GM12873 (cell line): ENCODE data around the gene OR2A5.

Experiments
- CTCF ChIP-seq: IDR thresholded peaks from 2 replicates; pipeline ENCODE4 v1.5.1; 2012; ENCODE audit warnings: low read depth, mild to moderate bottlenecking, moderate library complexity, low read length, control low read depth; ENCODE audit not compliant: insufficient read depth; ENCODE audit errors: missing control alignments

Gene OR2A5

DNA sequence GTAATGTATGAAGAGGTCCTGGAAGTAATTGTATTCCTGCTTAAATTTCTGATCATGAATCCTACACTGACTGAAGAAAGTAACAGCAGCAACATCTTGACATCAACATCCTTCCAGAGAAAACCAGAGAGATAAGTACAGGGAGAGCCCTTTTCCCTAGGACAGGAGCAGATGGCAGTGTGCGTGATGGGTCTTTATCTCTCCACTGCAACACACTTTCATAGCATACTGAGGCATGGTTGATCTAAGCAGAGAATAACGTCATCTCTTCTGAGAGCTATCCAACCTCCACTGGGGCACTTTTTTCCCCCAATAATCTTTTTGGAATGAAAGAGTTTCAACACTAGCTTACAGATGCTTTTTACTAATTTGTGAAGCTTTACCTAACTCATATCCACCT, 21.2 kb downstream of the OR2A5 start:
- no peak for TF ChIP-seq CTCF

DNA sequence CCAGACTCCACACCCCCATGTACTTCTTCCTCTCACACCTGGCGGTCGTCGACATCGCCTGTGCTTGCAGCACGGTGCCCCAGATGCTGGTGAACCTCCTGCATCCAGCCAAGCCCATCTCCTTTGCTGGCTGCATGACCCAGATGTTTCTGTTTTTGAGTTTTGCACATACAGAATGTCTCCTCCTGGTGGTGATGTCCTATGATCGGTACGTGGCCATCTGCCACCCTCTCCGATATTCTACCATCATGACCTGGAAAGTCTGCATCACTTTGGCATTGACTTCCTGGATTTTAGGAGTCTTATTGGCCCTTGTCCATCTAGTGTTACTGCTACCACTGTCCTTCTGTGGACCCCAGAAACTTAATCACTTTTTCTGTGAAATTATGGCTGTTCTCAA, 25.6 kb downstream of the OR2A5 start:
- TF ChIP-seq CTCF, result no peak

DNA sequence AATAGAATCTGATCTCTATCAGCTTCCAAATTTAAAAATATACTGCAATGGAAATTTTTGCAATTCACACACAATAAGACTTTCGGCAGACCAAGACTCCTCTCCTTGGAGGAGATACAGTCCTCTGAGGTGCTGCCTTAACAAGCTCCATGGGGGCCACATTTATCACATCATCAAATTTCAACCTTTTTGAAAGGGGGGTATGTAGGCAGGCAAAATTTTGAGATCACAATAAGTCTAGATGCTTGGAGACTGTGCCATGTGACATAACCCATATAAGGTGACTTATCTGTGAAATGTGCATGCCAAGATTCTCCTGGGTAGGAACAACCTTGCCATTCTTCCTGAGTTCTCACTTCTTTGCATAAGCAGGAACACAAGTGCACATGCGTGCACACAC, 37.2 kb downstream of the OR2A5 start, which contains the start of gene OR2A12:
TSS of gene OR2A12 (plus strand) at position 301 of the 400 bp plus-strand sequence. CDS start 8,830 bp downstream, outside the sequence.
- no peak for TF ChIP-seq CTCF

- TF ChIP-seq CTCF, result no peak
These were observed 38.0 kb downstream of the OR2A5 start for GRCh38 chr7:144086730-144087129.

DNA sequence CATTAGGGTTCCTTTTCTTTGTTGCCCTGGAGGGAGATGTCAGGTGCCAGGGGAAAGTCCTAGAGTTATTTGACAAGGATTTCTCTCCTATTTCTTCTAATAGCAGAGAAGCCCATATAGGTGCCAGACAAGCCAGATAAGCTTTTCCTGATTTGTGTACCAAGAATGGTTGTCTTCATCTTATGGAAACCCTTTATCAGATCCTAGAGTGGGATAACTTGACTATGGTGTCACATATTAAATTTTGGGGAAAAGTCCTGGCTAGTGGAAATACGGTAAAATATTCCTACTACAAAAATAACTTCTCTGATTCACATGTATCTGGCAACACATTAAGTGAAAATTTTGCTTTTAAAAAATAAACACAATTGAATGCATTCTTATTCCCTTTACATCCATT, 38.5 kb downstream of the OR2A5 start:
- no peak for TF ChIP-seq CTCF

GRCh38 chr7:144090667-144091066, 41.9 kb downstream of the OR2A5 start:
- TF ChIP-seq CTCF, result no peak

DNA sequence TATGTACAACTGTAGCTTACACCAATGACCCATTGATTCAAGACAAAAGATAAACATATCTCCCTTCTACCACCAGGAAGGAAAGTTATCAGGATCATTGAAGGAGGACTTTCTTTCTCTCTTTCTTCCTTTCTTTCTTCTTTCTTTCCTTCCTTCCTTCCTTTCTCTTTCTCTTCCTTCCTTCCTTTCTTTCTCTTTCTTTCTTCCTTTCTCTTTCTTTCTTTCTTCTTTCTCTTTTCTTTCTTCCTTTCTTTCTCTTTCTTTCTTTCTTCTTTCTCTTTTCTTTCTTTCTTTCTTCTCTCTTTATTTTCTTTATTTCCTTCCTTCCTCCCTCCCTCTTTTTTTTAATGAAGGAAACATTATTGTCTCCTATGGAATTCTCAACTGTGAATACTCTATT, 50.0 kb downstream of the OR2A5 start:
- TF ChIP-seq CTCF, result no peak
